ENCODE measurements around the gene NAA80. TPM values are rescaled to one million over a fixed set of nuclear protein-coding genes. Genes with fewer than 3 reads are reported as not detected.

The NAA80 gene
- total RNA-seq, 1 experiment from 2014 or later = 8.7 TPM

DNA sequence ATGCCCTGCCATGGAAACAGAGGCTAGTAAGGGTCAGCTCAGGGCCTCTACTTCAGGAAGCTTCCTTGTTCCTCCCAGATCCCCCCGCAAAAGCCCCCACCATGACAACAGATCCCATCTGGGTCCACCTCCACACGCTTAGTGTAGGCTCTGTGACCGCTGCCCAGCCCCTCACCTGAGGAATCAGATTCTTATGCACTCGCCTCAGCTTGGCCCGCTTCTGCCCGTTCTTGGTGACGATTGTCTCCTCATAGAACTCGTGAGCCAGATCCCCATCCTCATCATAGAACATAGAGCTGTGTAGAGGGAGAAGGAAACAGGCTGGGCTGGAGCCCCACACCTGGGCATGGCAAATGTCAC is 27.0 kb upstream of the NAA80 start:
- no peak for DNase-seq
- Histone ChIP-seq H4K20me1 (ENCODE audit: low read length) (no peaks in the 10 kb centered on the region), H3K9ac (ENCODE audit: low read length) (no peak overlapping the region), H3K27me3 (ENCODE audit: low read length) (no peaks in the 10 kb centered on the region), H3K36me3 (ENCODE audit: low read depth, low read length) (peaks cover 15% of the 10 kb centered on the region; the same call in 1 of the 2 replicates), H3K4me3 (ENCODE audit: low read length) (no peak overlapping the region), H2AFZ (ENCODE audit: low read length) (no peak overlapping the region), H3K4me2 (ENCODE audit: low read length) (no peak overlapping the region), H3F3A (ENCODE audit: low read length, unreplicated experiment) (no peaks in the 10 kb centered on the region), H3K9me2 (replicated peaks; ENCODE audit: low read length) (no peaks in the 10 kb centered on the region), H3K4me1 (ENCODE audit: insufficient read depth, low read length) (peaks cover 10% of the 10 kb centered on the region; the same call in 1 of the 2 replicates), H3K27ac (ENCODE audit: low read length) (no peak overlapping the region), H3K79me2 (ENCODE audit: low read length) (peaks cover 19% of the 10 kb centered on the region), H3K9me3 (ENCODE audit: low read length) (no peaks in the 10 kb centered on the region)
- ChIA-PET CTCF (no interaction called here), POLR2A (ENCODE audit: unreplicated experiment) (no interaction called here)
- TF ChIP-seq EZH2phosphoT487 (IDR thresholded peaks at IDR 0.05; ENCODE audit: borderline replicate concordance, low read length) (no peak), EZH2 (IDR thresholded peaks at IDR 0.05; ENCODE audit: low read length, unreplicated experiment) (no peak), CTCF (conservative IDR thresholded peaks at IDR 0.05; ENCODE audit: low read depth, low read length) (no peak)
- intact Hi-C loops (cut with micrococcal nuclease) = no loop called here
- ATAC-seq = no peak
- no TSS peak for BruUV-seq (replicated peaks)

- peaks cover 22% of the 10 kb centered on the region for H3K79me2 ChIP-seq (ENCODE audit: low read length)
- H3K9me3 ChIP-seq (ENCODE audit: low read length) = no peaks in the 10 kb centered on the region
- H3K27ac ChIP-seq (ENCODE audit: low read length) = no peak overlapping the region
- DNase-seq (no peak), ATAC-seq (no peak)
- peaks cover 10% of the 10 kb centered on the region; the same call in 1 of the 2 replicates for H3K4me1 ChIP-seq (ENCODE audit: insufficient read depth, low read length)
- no peaks in the 10 kb centered on the region for H3F3A ChIP-seq (ENCODE audit: low read length, unreplicated experiment)
- no peak for TF ChIP-seq CTCF (conservative IDR thresholded peaks at IDR 0.05; ENCODE audit: low read depth, low read length)
- no peak for TF ChIP-seq EZH2phosphoT487 (IDR thresholded peaks at IDR 0.05; ENCODE audit: borderline replicate concordance, low read length)
- no peak for TF ChIP-seq EZH2 (IDR thresholded peaks at IDR 0.05; ENCODE audit: low read length, unreplicated experiment)
- POLR2A ChIA-PET (ENCODE audit: unreplicated experiment) = interaction anchor here (0.6 kb wide), 1 partner anchor 90 kb away, joined by 5 read pairs; no protein-coding TSS in a partner anchor
- no peak overlapping the region for H3K9ac ChIP-seq (ENCODE audit: low read length)
- no peak overlapping the region for H3K4me2 ChIP-seq (ENCODE audit: low read length)
- H4K20me1 ChIP-seq (ENCODE audit: low read length) = no peaks in the 10 kb centered on the region
- H3K36me3 ChIP-seq (ENCODE audit: low read depth, low read length) = peaks cover 10% of the 10 kb centered on the region; the same call in 1 of the 2 replicates
- BruUV-seq (replicated peaks) = no TSS peak
- intact Hi-C loops (cut with micrococcal nuclease) = no loop called here
- CTCF ChIA-PET = interaction anchor here (0.6 kb wide), 1 partner anchor 12 kb away, joined by 3 read pairs; no protein-coding TSS in a partner anchor
- no peak overlapping the region for H3K4me3 ChIP-seq (ENCODE audit: low read length)
- H2AFZ ChIP-seq (ENCODE audit: low read length) = no peak overlapping the region
- H3K9me2 ChIP-seq (replicated peaks; ENCODE audit: low read length) = no peaks in the 10 kb centered on the region
- H3K27me3 ChIP-seq (ENCODE audit: low read length) = no peaks in the 10 kb centered on the region
Measured at GRCh38 chr3:50325497-50326181, 26.4 kb upstream of the NAA80 start.

DNA sequence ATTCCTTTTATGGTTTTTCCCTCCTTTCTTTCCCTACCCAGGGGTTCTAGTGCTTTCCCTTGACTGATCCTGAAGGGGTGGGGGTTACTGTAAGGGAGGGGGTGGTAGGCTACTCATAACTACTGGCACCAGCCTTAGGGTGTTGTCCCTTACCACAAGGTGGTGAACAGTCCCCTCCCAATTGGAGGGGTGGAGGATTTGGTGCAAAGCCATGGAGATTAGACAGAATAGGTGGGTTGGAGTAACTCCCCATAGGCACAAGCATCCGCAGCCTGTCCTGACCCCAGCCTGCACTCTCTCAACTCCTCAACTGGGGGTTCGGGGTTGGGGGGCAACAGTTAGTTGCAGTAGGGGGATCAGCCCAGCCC is 25.9 kb upstream of the NAA80 start:
- ChIA-PET POLR2A (ENCODE audit: unreplicated experiment) (interaction anchor here (0.6 kb wide), 1 partner anchor 90 kb away, joined by 5 read pairs; no protein-coding TSS in a partner anchor), CTCF (interaction anchor here (0.6 to 1.0 kb wide), 3 partner anchors 12 to 1673 kb away, joined by 3 to 4 read pairs (median 3); partner anchors contain the start of gene IFRD2)
- Histone ChIP-seq H3K27ac (ENCODE audit: low read length) (no peak overlapping the region), H3K4me1 (ENCODE audit: insufficient read depth, low read length) (peaks cover 15% of the 10 kb centered on the region; the same call in 1 of the 2 replicates), H3K36me3 (ENCODE audit: low read depth, low read length) (peaks cover 5% of the 10 kb centered on the region; the same call in 1 of the 2 replicates), H3F3A (ENCODE audit: low read length, unreplicated experiment) (no peaks in the 10 kb centered on the region), H3K4me3 (ENCODE audit: low read length) (no peak overlapping the region), H3K4me2 (ENCODE audit: low read length) (no peak overlapping the region), H3K9ac (ENCODE audit: low read length) (no peak overlapping the region), H3K27me3 (ENCODE audit: low read length) (no peaks in the 10 kb centered on the region), H3K79me2 (ENCODE audit: low read length) (peaks cover 28% of the 10 kb centered on the region), H3K9me3 (ENCODE audit: low read length) (no peaks in the 10 kb centered on the region), H4K20me1 (ENCODE audit: low read length) (no peaks in the 10 kb centered on the region), H3K9me2 (replicated peaks; ENCODE audit: low read length) (no peaks in the 10 kb centered on the region), H2AFZ (ENCODE audit: low read length) (no peak overlapping the region)
- intact Hi-C loops (cut with micrococcal nuclease) = no loop called here
- no peak for ATAC-seq
- TF ChIP-seq CTCF (conservative IDR thresholded peaks at IDR 0.05; ENCODE audit: low read depth, low read length) (no peak), EZH2phosphoT487 (IDR thresholded peaks at IDR 0.05; ENCODE audit: borderline replicate concordance, low read length) (no peak), EZH2 (IDR thresholded peaks at IDR 0.05; ENCODE audit: low read length, unreplicated experiment) (no peak)
- DNase-seq = no peak
- no TSS peak for BruUV-seq (replicated peaks)

Measured in PC-3 (cell line).